Thymus (tissue), 11 donors: ENCODE results near the gene LMO1. TPM values are rescaled to one million over a fixed set of nuclear protein-coding genes. Genes with fewer than 3 reads are reported as not detected.

Experiments used
- DNase-seq, 9 donors: peaks; one replicate each; pipeline ENCODE4 v3.0.0-alpha.2; 2013; ENCODE audit warnings: low spot score in 9 of 9, low read depth in 6 of 9, missing footprints in 1 of 9
- H3K27ac ChIP-seq, 2 donors: one replicate each; pipeline ENCODE4 v1.5.1; 2013; ENCODE audit warnings: control low read depth in 1 of 2, low read depth in 1 of 2, low read length in 1 of 2, mild to moderate bottlenecking in 1 of 2, moderate library complexity in 1 of 2
- H3K27me3 ChIP-seq, 2 donors: one replicate each; pipeline ENCODE4 v1.5.1; 2013; ENCODE audit warnings: low read length in 1 of 2; ENCODE audit not compliant: control insufficient read depth in 2 of 2, insufficient read depth in 1 of 2
- H3K36me3 ChIP-seq, 2 donors: one replicate each; pipeline ENCODE4 v1.5.1; 2013; ENCODE audit warnings: low read length in 1 of 2, mild to moderate bottlenecking in 1 of 2, moderate library complexity in 1 of 2; ENCODE audit not compliant: control insufficient read depth in 2 of 2, insufficient read depth in 2 of 2
- H3K4me1 ChIP-seq, 2 donors: one replicate each; pipeline ENCODE4 v1.5.1; 2013; ENCODE audit warnings: low read length in 2 of 2; ENCODE audit not compliant: control insufficient read depth in 2 of 2, insufficient read depth in 2 of 2
- H3K4me3 ChIP-seq, 2 donors: one replicate each; pipeline ENCODE4 v1.5.1; 2013; ENCODE audit warnings: low read length in 2 of 2, control low read depth in 1 of 2, mild to moderate bottlenecking in 1 of 2
- H3K9me3 ChIP-seq, 2 donors: one replicate each; pipeline ENCODE4 v1.5.1; 2013; ENCODE audit warnings: low read length in 1 of 2, mild to moderate bottlenecking in 1 of 2; ENCODE audit not compliant: control insufficient read depth in 2 of 2, insufficient read depth in 1 of 2
- WGBS: extraction: QIAGEN DNeasy Blood & Tissue Kit; methylation state at CpG from one replicate; pipeline ENCODE4 v1.1.7; 2013; 5-methylcytosine and 5-hydroxymethylcytosine counted together
- polyA plus RNA-seq: library from polyadenylated mRNA; stranded (reverse); fragments of 200-250 nt; gene quantifications from one replicate; pipeline ENCODE4 v1.2.3, GENCODE V29; 2013
- total RNA-seq: library from RNA; stranded (reverse); fragments of 120-200 nt; gene quantifications from one replicate; pipeline ENCODE4 v1.2.4, GENCODE V29; 2013
- donor health status: healthy.

Gene LMO1
- total and polyA plus RNA-seq, 2 donors = 0.05 to 0.32 TPM

DNA sequence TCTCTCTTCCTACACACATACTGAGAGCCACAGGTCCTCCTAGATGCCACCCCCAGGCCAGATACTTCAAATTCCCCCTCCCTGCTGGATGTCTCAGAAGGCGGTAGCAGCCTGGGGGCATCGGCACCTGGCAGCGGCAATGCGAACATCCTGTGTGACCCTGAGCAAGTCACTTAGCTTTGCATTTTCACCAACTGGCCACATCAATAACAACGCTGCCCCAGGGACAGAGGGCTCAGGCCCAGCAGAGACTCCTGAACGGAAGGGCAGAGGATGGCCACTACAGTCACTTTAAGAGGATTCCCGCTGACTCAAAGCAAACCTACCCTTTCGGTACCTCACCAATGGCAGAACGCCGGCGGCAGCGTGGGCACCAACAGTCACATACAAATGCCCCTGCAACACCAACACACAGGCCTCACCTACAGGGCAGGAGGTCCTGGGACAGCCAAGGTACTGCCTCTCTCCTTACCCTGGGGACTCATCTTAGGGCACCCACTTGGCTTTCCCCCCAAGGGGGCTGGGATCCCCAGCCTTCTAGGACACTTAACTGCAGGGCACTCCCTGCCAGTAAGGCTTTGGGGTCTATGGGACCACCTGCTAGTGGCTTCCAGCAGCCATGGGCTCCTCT is 1.6 kb downstream of the LMO1 start:
- Histone ChIP-seq H3K27me3 (peaks cover 29 to 86% of the 10 kb centered on the region in 2 donors), H3K4me3 (no peak overlapping the region), H3K4me1 (peaks cover 4% of the 10 kb centered on the region in 2 donors), H3K36me3 (no peaks in the 10 kb centered on the region), H3K27ac (no peak overlapping the region), H3K9me3 (no peaks in the 10 kb centered on the region)
- WGBS = 97% methylated on average over 12 of the region's 12 CpGs
- no peak for DNase-seq

DNA sequence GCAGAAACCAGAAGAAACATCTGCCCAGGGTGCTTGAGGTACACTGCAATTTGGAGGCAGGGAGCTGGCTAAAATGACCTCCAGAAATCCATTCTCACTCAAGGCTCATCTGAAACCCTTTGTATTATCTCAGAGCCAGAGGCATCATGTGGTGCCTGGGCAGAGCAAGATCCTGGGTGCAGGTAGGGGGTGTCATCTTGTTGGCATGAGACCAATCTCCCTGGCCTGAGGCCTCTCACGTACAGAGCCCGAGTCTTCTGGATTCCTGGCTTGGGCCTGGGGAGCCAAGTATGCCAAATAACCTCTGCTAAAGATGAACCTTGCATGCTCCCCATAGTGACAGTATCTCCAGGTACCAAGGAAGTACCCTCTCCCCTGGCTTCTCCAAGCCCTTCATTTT is 2.4 kb downstream of the LMO1 start:
- WGBS = 97% methylated on average over 2 of the region's 2 CpGs
- no peak overlapping the region for H3K4me3 ChIP-seq
- peaks cover 4% of the 10 kb centered on the region in 2 donors for H3K4me1 ChIP-seq
- DNase-seq = no peak
- no peaks in the 10 kb centered on the region for H3K36me3 ChIP-seq
- H3K27me3 ChIP-seq = peaks cover 29 to 78% of the 10 kb centered on the region in 2 donors
- H3K9me3 ChIP-seq = no peaks in the 10 kb centered on the region
- no peak overlapping the region for H3K27ac ChIP-seq

DNA sequence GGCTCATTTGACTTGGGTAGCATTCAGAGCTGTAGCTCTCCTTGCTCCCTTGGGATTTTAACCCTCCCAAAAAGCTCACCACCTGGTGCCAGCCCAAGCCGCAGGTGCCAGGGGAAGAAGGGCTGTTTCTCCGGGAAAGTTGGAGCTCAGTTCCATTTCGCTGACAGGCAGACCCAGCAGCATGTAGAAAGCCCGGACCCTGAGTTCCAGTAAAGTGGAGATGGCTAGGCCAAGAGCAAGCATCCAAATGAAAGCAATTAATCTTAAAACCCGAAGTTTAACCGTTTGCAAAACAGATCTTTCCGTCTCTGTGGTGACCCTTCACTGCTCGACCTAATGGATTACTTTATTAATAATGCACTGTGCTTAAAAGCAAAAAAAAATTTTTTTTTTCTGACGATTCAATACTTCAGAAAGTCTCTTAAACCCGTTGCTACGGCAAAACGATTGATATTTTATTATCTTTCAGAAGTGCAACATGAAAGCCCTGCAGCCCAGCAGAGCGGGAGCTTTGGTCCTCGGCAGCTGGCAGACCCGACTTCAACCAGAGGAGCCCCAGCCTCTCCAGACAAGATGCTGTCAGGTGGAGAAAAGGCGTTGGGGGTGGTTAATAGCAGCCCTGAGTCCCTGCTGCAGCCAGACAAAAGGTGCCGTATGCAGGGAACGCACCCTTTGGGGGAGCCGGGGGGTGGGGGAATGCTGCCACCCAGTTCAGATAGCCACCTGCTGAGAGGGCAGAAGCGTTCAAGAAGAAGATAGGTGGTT is 3.3 kb downstream of the LMO1 start:
- Histone ChIP-seq H3K4me3 (no peak overlapping the region), H3K4me1 (peaks cover 4% of the 10 kb centered on the region in 2 donors), H3K9me3 (no peaks in the 10 kb centered on the region), H3K27ac (no peak overlapping the region), H3K27me3 (peaks cover 29 to 69% of the 10 kb centered on the region in 2 donors), H3K36me3 (no peaks in the 10 kb centered on the region)
- 96% methylated on average over 20 of the region's 20 CpGs for WGBS
- no peak for DNase-seq

DNA sequence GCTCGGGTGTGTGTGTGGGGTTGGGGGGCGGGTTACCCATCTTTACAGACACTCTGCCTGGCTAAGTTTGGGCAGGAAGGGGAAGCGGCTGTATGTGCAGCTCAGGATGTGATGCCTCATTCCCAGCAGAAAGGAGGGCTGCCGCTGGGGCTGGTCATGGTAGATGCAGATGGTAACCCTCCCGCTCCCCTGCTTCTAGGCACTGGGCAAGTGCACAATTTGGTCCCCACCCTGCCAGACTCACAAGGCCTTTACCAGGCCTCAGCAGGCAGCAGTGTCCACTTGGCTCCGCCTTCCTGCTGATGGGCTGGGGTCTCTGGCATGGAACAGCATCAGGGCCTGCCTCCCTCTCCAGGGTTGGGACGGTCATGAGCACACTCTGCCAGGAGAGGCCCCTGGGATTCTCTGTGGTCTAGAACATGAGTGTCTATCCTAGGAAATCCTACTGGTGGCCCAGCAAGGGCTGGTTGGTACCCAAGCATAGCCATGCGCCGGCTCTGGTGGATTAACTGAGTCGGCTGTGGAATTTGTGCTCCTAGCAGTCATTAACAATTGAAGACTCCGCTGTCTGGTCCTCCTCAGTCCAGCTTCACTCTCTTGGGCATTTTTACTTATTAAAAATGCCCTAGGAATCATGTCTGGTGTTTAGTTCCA is 4.2 kb downstream of the LMO1 start:
- no peaks in the 10 kb centered on the region for H3K36me3 ChIP-seq
- H3K27ac ChIP-seq = no peak overlapping the region
- H3K4me1 ChIP-seq = peaks cover 4% of the 10 kb centered on the region in 2 donors
- H3K9me3 ChIP-seq = no peaks in the 10 kb centered on the region
- DNase-seq = no peak
- H3K27me3 ChIP-seq = peaks cover 29 to 60% of the 10 kb centered on the region in 2 donors
- WGBS = 63% methylated on average over 11 of the region's 11 CpGs
- no peak overlapping the region for H3K4me3 ChIP-seq

DNA sequence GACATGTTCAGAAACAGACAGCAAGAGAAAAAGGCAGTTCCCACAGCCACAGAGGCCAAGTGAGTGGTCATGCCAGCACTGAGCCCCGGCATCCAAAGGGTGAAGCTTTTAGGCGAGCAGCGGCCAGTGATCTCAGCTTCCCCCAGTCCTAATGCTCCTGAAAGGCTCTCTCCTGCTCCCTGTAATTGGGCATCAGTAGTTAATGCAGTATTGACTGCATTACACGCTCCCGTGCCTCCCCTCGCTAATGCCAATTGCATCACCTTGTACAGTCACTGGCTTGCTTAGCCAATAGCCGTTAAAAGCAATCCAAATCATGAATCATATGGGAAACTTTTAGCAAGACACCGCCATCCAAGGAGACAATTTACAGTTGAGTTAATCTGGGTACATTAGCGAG is 4.9 kb downstream of the LMO1 start:
- H3K4me3 ChIP-seq = no peak overlapping the region
- peaks cover 4% of the 10 kb centered on the region in 2 donors for H3K4me1 ChIP-seq
- no peaks in the 10 kb centered on the region for H3K36me3 ChIP-seq
- no peaks in the 10 kb centered on the region for H3K9me3 ChIP-seq
- H3K27ac ChIP-seq = no peak overlapping the region
- WGBS = 86% methylated on average over 9 of the region's 9 CpGs
- peaks cover 23 to 53% of the 10 kb centered on the region in 2 donors for H3K27me3 ChIP-seq
- no peak for DNase-seq

DNA sequence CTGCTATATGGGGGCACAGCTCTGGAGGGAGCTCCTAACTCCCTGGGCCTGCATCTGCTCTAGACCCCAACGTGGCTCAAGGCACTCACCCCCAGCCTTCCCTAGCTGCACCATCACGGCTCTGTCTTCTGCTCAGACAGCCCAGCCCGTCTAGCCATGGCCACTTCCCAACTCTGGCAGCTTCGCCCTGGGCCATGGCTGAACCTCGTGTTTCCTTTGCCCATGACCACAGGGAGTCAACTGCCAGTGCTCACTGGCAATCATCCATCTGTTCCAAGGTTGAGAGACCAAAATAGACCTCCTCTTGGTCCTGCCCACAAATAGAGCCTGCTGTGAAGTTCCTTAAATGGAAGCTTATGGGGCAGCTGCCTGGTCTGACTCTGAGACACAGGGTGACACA is 5.4 kb downstream of the LMO1 start:
- WGBS = 50% methylated on average over 5 of the region's 5 CpGs
- Histone ChIP-seq H3K36me3 (no peaks in the 10 kb centered on the region), H3K27me3 (peaks cover 20 to 48% of the 10 kb centered on the region in 2 donors), H3K4me3 (no peak overlapping the region), H3K27ac (no peak overlapping the region), H3K4me1 (peaks cover 0 to 4% of the 10 kb centered on the region in 2 donors), H3K9me3 (no peaks in the 10 kb centered on the region)
- no peak for DNase-seq

DNA sequence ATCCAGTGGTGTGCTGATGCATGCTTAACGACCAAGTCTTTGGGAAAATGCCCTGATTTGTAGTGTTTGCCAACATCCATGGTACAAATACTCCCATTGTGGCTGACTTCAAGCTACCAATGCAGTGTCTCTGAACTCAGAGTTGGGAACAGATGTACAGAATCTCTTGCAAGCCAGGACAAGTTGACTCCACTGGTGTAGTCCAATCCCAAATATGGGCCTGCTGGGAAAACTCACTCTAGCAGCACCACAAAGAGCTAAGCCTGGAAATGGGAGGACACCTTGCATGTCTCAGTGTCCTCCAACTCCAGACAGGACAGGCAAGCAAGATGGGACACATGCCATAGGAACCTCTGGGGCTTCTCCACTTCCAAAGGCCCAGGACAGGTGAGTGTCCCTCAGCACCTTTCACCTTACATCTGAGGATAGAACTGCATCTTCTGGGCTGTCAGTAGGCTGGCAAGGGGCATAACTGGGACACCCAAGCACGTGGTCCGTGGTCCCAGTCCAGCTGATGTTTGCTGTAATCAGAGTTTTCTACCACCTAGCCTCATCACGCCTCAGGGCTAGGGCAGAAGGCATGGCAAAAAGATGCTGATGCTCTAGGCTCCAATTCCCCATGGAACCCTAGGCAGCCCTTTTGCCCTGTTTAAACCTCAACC is 6.5 kb downstream of the LMO1 start:
- peaks cover 9 to 38% of the 10 kb centered on the region in 2 donors for H3K27me3 ChIP-seq
- no peaks in the 10 kb centered on the region for H3K36me3 ChIP-seq
- no peak for DNase-seq
- H3K9me3 ChIP-seq = no peaks in the 10 kb centered on the region
- H3K4me1 ChIP-seq = no peaks in the 10 kb centered on the region
- H3K27ac ChIP-seq = no peak overlapping the region
- H3K4me3 ChIP-seq = no peak overlapping the region
- 95% methylated on average over 4 of the region's 4 CpGs for WGBS

DNA sequence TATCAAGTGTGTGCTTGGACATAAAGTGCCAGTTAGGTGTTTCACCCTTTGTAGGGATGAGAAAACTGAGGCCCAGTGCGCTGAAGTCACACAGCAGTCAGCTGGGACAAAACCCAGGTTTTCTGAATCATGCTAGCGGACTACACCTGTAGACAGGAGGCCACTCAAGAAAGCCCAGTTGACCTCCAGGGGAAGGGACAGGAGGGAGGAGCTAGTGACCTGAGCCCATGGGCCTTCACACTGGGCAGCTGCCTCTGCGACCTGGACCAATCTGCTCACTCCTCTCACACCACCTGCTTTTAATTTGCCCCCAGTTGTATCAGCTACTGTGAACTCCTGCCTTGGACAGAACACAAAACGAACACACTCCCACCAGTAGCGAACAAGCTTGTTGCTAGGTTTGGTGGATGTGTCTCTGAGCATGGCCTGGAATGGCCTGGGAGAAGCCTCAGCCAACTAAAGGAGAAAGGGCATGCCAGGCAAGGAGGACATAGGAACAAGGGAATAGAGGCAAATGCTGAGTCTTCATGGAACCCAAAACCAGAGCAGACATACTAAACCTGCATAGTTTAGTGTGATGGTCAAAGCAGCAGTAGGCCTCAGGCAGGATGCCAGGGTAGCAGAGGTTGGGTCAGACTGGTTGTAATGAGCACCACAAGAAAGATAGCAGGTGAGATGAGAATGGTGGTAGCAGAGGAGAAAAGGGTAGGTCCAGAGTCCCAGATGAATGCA is 7.2 kb downstream of the LMO1 start:
- H3K4me3 ChIP-seq = no peak overlapping the region
- no peaks in the 10 kb centered on the region for H3K9me3 ChIP-seq
- H3K27me3 ChIP-seq = peaks cover 2 to 31% of the 10 kb centered on the region in 2 donors
- H3K27ac ChIP-seq = no peak overlapping the region
- no peaks in the 10 kb centered on the region for H3K4me1 ChIP-seq
- H3K36me3 ChIP-seq = no peaks in the 10 kb centered on the region
- no peak for DNase-seq
- WGBS = 85% methylated on average over 5 of the region's 5 CpGs
